C1 segment of cervical spinal cord (tissue), 14 donors: Measurements from ENCODE around the gene TCF15.
"Not testable (repeated sequence)": the region's sequence is repeated elsewhere in the genome, so short reads cannot be mapped to it uniquely, and the experiment has no call there.

Experiments
- DNase-seq, 14 donors: peaks; one replicate each; lab custom pipeline; 2025; lab: John Stamatoyannopoulos, UW

TCF15 gene

GRCh38 chr20:582204-582603, 27.9 kb downstream of the TCF15 start:
- no peak for DNase-seq

GRCh38 chr20:578940-579690, 31.0 kb downstream of the TCF15 start:
- not testable (repeated sequence) for DNase-seq

- no peak for DNase-seq
Observed at GRCh38 chr20:577167-577791, 32.8 kb downstream of the TCF15 start.

- DNase-seq = no peak
Observed at GRCh38 chr20:576156-576555, 34.0 kb downstream of the TCF15 start.

- no peak for DNase-seq
Observed at GRCh38 chr20:575230-575629, 34.9 kb downstream of the TCF15 start.

- DNase-seq = no peak
Observed at GRCh38 chr20:574297-574942, 35.7 kb downstream of the TCF15 start.

- DNase-seq = no peak
Observed at GRCh38 chr20:573414-574296, 36.5 kb downstream of the TCF15 start.

- DNase-seq = no peak
Observed at GRCh38 chr20:572727-573126, 37.4 kb downstream of the TCF15 start.

- no peak for DNase-seq
Observed at GRCh38 chr20:571754-572441, 38.2 kb downstream of the TCF15 start.

GRCh38 chr20:568673-569415, 41.3 kb downstream of the TCF15 start:
- DNase-seq = no peak

GRCh38 chr20:568097-568652, 41.9 kb downstream of the TCF15 start:
- no peak for DNase-seq

GRCh38 chr20:564192-564591, 45.9 kb downstream of the TCF15 start:
- DNase-seq = no peak

GRCh38 chr20:563187-563586, 46.9 kb downstream of the TCF15 start:
- no peak for DNase-seq

- DNase-seq = no peak
Observed at GRCh38 chr20:562232-562897, 47.7 kb downstream of the TCF15 start.

GRCh38 chr20:561437-562231, 48.5 kb downstream of the TCF15 start:
- DNase-seq = peak in 12 of 14 donors; percentile 2 to 44 (median 24)

- DNase-seq = no peak
Observed at GRCh38 chr20:560680-561079, 49.4 kb downstream of the TCF15 start.

- DNase-seq = no peak
Observed at GRCh38 chr20:558117-558516, 52.0 kb downstream of the TCF15 start.

- DNase-seq = no peak
Observed at GRCh38 chr20:556984-557383, 53.1 kb downstream of the TCF15 start.

- DNase-seq = no peak
Observed at GRCh38 chr20:555976-556385, 54.1 kb downstream of the TCF15 start.
